IMR-90 (cell line): ENCODE measurements around the gene VWA7. TPM values are rescaled to one million over a fixed set of nuclear protein-coding genes. Genes with fewer than 3 reads are reported as not detected.

Experiments used
- MXI1 ChIP-seq: IDR thresholded peaks from 2 replicates; pipeline ENCODE4 v1.6.1; 2012; ENCODE audit warnings: low read depth, mild to moderate bottlenecking, low read length, moderate library complexity, borderline replicate concordance
- RCOR1 ChIP-seq: IDR thresholded peaks from 2 replicates; pipeline ENCODE4 v1.6.1; 2012; ENCODE audit warnings: mild to moderate bottlenecking, low read length, improper control_type of control experiment; ENCODE audit not compliant: insufficient replicate concordance
- polyA plus RNA-seq, 3 experiments: library from polyadenylated mRNA; depleted of rRNA; stranded (reverse); fragments of >200 nt; gene quantifications; 2 replicates each; pipeline ENCODE4 v1.2.3, GENCODE V29; 2012; ENCODE audit warnings: low replicate concordance in 1 of 3
- total RNA-seq: library from RNA; depleted of rRNA; stranded (reverse); fragments of >200 nt; gene quantifications from 2 replicates; pipeline ENCODE4 v1.2.3, GENCODE V29; 2012

VWA7 gene
- total and polyA plus RNA-seq, 2 of the 4 experiments (the other 2 are of a cell fraction): under 0.01 to 1.4 TPM

GRCh38 chr6:31728767-31729514 lies 48.2 kb downstream of the VWA7 start, which contains the start of gene DDAH2 (continued):
- TF ChIP-seq MXI1: no peak
- TF ChIP-seq RCOR1: no peak
